Fibroblast of pulmonary artery (primary cell): ENCODE results near the gene ZNF140.

ENCODE experiments used
- DNase-seq: peaks from one replicate; pipeline ENCODE4 v3.0.0-alpha.2; 2010; ENCODE audit warnings: low read depth
- H3K4me3 ChIP-seq: replicated peaks from 2 replicates; pipeline ENCODE4 v1.5.1; 2011; ENCODE audit warnings: low read depth, mild to moderate bottlenecking, control low read depth, low read length, moderate library complexity
- TF ChIP-seq, protein P1 (sequence below): IDR thresholded peaks from 2 replicates; pipeline ENCODE4 v1.5.1; 2011; ENCODE audit warnings: mild to moderate bottlenecking, control low read depth, low read length, inconsistent platforms; ENCODE audit errors: missing control alignments

The ZNF140 gene

DNA sequence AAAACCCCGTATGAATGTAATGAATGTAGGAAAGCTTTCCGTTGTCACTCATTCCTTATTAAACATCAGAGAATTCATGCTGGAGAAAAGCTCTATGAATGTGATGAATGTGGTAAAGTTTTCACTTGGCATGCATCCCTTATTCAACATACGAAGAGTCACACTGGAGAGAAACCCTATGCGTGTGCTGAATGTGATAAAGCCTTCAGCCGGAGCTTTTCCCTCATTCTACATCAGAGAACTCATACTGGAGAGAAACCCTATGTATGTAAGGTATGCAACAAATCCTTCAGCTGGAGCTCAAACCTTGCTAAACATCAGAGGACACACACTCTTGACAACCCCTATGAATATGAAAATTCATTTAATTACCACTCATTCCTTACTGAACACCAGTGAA is 25.5 kb downstream of the ZNF140 start:
- H3K4me3 ChIP-seq: no peak overlapping the region
- peak; percentile 26 for DNase-seq
- TF ChIP-seq, protein P1, sequence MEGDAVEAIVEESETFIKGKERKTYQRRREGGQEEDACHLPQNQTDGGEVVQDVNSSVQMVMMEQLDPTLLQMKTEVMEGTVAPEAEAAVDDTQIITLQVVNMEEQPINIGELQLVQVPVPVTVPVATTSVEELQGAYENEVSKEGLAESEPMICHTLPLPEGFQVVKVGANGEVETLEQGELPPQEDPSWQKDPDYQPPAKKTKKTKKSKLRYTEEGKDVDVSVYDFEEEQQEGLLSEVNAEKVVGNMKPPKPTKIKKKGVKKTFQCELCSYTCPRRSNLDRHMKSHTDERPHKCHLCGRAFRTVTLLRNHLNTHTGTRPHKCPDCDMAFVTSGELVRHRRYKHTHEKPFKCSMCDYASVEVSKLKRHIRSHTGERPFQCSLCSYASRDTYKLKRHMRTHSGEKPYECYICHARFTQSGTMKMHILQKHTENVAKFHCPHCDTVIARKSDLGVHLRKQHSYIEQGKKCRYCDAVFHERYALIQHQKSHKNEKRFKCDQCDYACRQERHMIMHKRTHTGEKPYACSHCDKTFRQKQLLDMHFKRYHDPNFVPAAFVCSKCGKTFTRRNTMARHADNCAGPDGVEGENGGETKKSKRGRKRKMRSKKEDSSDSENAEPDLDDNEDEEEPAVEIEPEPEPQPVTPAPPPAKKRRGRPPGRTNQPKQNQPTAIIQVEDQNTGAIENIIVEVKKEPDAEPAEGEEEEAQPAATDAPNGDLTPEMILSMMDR: no peak

DNA sequence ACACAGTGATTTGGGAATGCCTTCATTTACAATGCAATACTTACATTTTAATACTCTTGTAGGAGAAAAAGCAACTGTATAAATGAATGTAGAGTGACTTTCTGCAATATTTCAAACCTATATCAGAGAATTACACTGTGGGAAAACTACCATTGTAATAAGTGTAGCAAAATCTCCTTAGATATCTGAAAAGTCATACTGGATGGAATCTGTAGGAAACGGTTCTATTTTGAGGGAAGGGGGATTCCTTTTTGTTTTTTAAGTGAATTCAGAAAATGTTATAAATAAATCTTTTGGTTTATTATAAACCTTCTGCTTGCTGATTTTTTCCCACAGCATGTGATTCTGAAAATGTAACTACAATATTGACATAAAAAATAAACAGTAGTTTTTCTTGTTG is 26.4 kb downstream of the ZNF140 start:
- TF ChIP-seq, protein P1: no peak
- no peak overlapping the region for H3K4me3 ChIP-seq
- no peak for DNase-seq

DNA sequence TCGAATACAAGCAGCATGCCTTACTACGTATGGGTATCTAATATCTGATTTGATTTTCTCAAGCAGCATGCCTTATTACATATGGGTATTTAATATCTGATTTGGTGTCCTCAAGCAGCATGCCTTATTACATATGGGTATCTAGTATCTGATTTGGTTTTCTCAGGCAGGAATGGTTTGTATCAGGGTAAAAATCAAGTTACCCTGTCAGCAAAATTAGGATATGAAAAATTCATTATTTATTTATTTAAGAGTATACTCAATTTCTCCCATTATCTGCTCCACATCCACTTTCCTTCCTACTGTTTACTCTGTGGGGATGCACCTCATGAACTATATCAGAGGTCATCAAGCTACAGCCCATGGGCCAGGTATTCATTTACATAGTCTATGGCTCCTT is 27.4 kb downstream of the ZNF140 start:
- TF ChIP-seq, protein P1: no peak
- DNase-seq: no peak

DNA sequence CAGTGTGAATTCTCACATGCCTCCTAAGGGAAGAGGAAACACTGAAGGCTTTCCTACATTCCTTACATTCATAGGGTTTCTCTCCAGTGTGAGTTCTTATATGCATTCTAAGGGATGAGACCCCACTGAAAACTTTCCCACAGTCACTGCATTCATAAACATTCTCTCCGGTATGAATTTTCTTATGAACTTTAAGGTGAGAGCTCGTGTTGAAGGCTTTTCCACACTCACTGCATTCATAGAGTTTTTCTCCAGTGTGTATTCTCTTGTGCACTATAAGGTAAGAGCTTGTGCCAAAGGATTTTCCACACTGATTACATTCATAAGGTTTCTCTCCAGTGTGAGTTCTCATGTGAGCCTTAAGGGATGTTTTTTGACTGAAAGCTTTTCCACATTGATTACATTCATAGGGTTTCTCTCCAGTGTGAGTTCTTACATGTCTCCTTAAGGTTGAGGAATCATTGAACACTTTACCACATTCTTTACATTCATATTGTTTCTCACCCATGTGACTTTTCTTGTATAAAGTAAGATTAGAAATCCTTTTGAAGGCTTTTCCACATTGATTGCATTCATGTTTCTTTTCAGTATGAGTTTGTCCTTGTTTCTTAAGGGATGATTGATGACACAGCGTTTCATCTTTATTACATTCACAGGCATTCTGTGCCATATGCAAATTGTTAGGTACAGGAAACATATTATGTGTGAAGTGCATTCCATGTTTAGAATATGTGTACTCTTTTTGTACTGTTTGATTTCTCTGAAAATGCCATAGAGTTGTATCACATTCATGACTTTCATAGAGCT is 39.9 kb downstream of the ZNF140 start:
- peak; percentile 13 for DNase-seq
- TF ChIP-seq, protein P1: no peak
- H3K4me3 ChIP-seq: no peak overlapping the region

More for the DNA sequence above, 27.4 kb downstream of the ZNF140 start:
- no peak overlapping the region for H3K4me3 ChIP-seq

DNA sequence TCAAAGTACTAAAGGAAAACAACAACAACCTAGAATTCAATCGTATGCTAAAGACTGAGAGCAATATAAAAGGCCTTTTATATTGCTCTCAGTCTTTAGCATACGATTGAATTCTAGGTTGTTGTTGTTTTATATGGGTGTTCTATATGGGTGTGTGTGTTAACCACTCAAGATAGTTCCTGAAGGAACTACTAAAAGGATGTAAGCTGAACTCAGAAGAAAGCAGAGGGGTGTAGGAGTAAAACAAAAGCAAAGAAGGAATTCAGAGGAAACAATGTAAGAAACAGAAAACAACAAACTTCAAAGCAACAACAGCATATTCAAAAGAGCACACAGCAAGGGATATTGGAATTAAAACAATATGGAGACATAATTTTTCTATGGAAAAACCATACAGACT is 44.0 kb downstream of the ZNF140 start:
- DNase-seq: no peak
- no peak overlapping the region for H3K4me3 ChIP-seq
- TF ChIP-seq, protein P1: no peak

DNA sequence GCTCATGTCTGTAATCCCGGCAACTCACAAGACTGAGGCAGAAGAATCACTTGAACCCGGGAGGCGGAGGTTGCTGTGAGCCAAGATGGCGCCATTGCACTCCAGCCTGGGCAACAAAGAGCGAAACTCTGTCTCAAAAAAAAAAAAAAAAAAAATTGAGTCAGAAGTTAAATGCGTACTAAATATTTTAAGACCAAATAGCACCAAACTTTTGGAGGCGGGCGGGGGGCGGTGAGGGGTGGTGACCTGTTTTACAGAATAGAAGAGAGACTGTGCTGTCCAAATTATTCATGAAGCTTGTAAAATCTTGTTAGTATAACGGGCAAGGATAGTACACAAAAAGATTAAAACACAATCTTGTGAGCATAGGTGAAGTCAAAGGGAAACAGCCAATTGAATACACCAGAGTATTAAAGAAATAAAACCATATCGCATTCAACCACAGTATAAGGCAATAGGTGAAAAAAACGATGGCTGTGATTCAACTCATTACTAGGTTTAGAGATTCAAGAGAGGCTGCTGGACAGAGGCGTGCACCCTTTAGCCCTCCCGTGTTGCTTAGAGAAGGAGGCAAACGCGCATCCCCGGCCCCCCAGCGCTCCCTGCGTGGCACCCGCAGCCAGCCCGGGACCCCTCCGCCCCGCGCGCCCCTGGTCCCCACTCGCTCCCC is 48.8 kb downstream of the ZNF140 start:
- peak overlapping the region; percentile 61 for H3K4me3 ChIP-seq
- DNase-seq: peak; percentile 35
- TF ChIP-seq, protein P1: no peak
